Activated T-helper 2 cell treated with anti-CD3 and anti-CD28 coated beads, Interferon-gamma antibody, Interleukin-2, Interleukin-4, amounts not matched to agents 10 μg/mL and 5 μg/mL and 100 μg/mL, durations not matched to agents 14 hours and 24 hours and 36 hours (primary cell): Measurements from ENCODE around the gene SRP72. TPM values are rescaled to one million over a fixed set of nuclear protein-coding genes. Genes with fewer than 3 reads are reported as not detected.
"Not testable (repeated sequence)": the region's sequence is repeated elsewhere in the genome, so short reads cannot be mapped to it uniquely, and the experiment has no call there.

Experiments
- DNase-seq: peaks from one replicate; pipeline ENCODE4 v3.0.0; 2021; ENCODE audit warnings: low spot score
- H3K27ac Mint-ChIP-seq: one replicate; pipeline ENCODE4 v1.8.0; 2021; ENCODE audit warnings: mixed read lengths
- H3K27me3 Mint-ChIP-seq: one replicate; pipeline ENCODE4 v1.8.0; 2021; ENCODE audit warnings: low read depth, mixed read lengths
- H3K36me3 Mint-ChIP-seq: one replicate; pipeline ENCODE4 v1.8.0; 2021; ENCODE audit warnings: low read depth, mixed read lengths
- H3K4me1 Mint-ChIP-seq: one replicate; pipeline ENCODE4 v1.8.0; 2021; ENCODE audit warnings: low read depth, mixed read lengths
- H3K4me3 Mint-ChIP-seq: one replicate; pipeline ENCODE4 v1.8.0; 2021; ENCODE audit warnings: low read depth, mild to moderate bottlenecking, moderate library complexity, mixed read lengths
- H3K9me3 Mint-ChIP-seq: one replicate; pipeline ENCODE4 v1.8.0; 2021; ENCODE audit warnings: mixed read lengths
- intact Hi-C: fragments of 100-400 bp; cut with micrococcal nuclease; formaldehyde crosslinking; loops from one replicate; pipeline ENCODE4 v1.15.1; 2023
- total RNA-seq: library from RNA; stranded (reverse); gene quantifications from 2 replicates; pipeline ENCODE4 v1.2.3, GENCODE V29; 2022

SRP72 gene
- total RNA-seq, 1 donor from 2014 or later: 187 TPM

DNA sequence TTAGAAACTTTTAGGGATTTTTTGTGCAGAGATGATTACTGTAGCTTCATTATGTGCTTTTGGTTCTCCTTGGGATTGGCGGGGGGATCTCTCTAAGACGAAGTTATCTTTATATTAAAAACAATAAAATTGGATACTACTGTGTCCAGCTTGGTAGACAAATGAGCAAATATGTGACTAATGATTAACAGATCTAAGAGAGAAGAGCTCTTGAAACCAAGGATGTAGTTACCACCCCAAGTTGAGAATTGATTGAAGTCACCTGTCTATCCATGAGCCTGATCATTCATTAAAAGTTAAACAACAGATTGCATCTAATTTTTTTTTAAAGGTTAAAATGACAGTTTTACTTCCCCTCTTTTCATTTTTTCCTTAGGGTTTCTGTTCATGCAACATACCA is 22.7 kb upstream of the SRP72 start:
- DNase-seq: no peak
- Mint-ChIP-seq H3K9me3 (no peaks in the 10 kb centered on the region), H3K27ac (no peak overlapping the region), H3K27me3 (no peaks in the 10 kb centered on the region), H3K4me1 (peaks cover 52% of the 10 kb centered on the region), H3K36me3 (peaks cover 89% of the 10 kb centered on the region), H3K4me3 (no peak overlapping the region)
- intact Hi-C loops: no loop called here

- intact Hi-C loops: no loop called here
- no peak for DNase-seq
- no peak overlapping the region for H3K4me3 Mint-ChIP-seq
- no peak overlapping the region for H3K27ac Mint-ChIP-seq
- peaks cover 43% of the 10 kb centered on the region for H3K4me1 Mint-ChIP-seq
- peaks cover 88% of the 10 kb centered on the region for H3K36me3 Mint-ChIP-seq
- no peaks in the 10 kb centered on the region for H3K9me3 Mint-ChIP-seq
- H3K27me3 Mint-ChIP-seq: no peaks in the 10 kb centered on the region
Observed at GRCh38 chr4:56445699-56446098, 21.7 kb upstream of the SRP72 start.

DNA sequence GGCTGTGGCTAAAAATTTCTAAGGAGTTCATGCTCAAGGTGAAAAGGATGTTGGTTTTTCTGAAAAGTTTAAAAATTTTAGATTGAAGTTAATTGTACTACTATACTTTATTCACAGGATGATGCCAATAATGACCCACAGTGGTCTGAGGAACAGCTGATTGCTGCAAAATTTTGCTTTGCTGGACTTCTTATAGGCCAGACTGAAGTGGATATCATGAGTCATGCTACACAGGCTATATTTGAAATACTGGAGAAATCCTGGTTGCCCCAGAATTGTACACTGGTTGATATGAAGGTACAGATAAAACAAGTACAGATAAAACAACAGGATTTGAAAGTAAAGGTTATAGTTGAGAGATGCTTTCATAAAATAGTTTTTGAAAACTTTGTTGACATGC is 19.1 kb upstream of the SRP72 start:
- intact Hi-C loops: no loop called here
- H3K27me3 Mint-ChIP-seq: no peaks in the 10 kb centered on the region
- no peaks in the 10 kb centered on the region for H3K9me3 Mint-ChIP-seq
- H3K4me1 Mint-ChIP-seq: peaks cover 29% of the 10 kb centered on the region
- no peak overlapping the region for H3K4me3 Mint-ChIP-seq
- DNase-seq: no peak
- peak overlapping the region; percentile 51 for H3K27ac Mint-ChIP-seq
- peaks cover 88% of the 10 kb centered on the region for H3K36me3 Mint-ChIP-seq

DNA sequence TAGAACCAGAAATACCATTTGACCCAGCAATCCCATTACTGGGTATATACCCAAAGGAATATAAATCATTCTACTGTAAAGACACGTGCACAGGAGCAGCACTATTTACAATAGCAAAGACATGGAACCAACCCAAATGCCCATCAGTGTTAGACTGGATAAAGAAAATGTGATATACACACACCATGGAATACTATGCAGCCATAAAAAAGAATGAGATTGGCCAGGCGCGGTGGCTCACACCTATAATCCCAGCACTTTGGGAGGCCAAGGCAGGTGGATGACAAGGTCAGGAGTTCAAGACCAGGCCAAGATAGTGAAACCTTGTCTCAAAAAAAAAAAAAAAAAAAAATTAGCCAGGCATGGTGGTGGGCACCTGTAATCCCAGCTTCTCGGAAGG is 17.9 kb upstream of the SRP72 start:
- H3K27ac Mint-ChIP-seq, DNase-seq, H3K27me3 Mint-ChIP-seq, intact Hi-C loops, H3K9me3 Mint-ChIP-seq, H3K4me3 Mint-ChIP-seq: not testable (repeated sequence)
- H3K4me1 Mint-ChIP-seq: peaks cover 26% of the 10 kb centered on the region
- H3K36me3 Mint-ChIP-seq: peaks cover 89% of the 10 kb centered on the region

DNA sequence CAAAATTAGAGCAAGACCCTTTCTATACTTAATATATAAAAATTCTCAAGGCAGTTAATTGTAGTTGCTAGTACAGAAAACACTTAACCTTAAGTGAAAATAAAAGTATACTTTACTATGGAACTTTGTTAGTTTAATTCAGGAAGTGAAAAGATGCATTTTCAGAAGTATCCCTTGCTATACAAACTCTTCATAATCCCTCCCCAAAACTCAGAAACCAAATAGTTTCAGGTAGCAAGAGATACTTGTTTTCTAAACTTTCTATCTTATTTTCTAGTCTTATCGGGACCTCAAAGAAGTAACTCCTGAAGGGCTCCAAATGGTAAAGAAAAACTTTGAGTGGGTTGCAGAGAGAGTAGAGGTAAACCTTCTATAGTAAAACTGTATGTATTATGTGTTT is 17.1 kb upstream of the SRP72 start:
- H3K27me3 Mint-ChIP-seq: no peaks in the 10 kb centered on the region
- no peak for DNase-seq
- peaks cover 20% of the 10 kb centered on the region for H3K4me1 Mint-ChIP-seq
- no peaks in the 10 kb centered on the region for H3K9me3 Mint-ChIP-seq
- intact Hi-C loops: no loop called here
- H3K27ac Mint-ChIP-seq: no peak overlapping the region
- no peak overlapping the region for H3K4me3 Mint-ChIP-seq
- H3K36me3 Mint-ChIP-seq: peaks cover 89% of the 10 kb centered on the region

DNA sequence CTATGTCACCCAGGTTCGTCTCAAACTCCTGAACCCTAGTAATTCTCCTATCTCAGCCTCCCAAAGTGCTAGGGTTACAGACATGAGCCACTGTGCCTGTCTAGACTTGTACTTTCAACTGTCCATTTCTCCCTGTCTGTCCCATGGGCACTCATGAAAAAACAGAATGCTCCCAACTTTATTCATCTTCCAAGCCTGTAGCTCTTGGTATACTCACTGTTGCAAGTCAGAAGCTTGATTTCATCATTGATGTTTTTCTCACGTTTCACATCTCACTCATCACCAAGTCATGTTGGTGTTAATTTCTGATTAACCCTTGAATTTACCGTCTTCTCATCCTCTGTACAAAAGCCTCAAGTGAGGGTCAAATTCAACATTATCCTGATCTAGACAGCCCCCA is 7.3 kb upstream of the SRP72 start:
- intact Hi-C loops: loop anchor here (10.0 kb wide), 1 partner anchor 195 kb away; no protein-coding TSS in a partner anchor
- Mint-ChIP-seq H3K36me3 (peaks cover 85% of the 10 kb centered on the region), H3K4me3 (no peak overlapping the region), H3K27ac (no peak overlapping the region), H3K4me1 (peaks cover 15% of the 10 kb centered on the region), H3K9me3 (no peaks in the 10 kb centered on the region), H3K27me3 (no peaks in the 10 kb centered on the region)
- no peak for DNase-seq

GRCh38 chr4:56462157-56462556 is 5.3 kb upstream of the SRP72 start:
- peaks cover 72% of the 10 kb centered on the region for H3K36me3 Mint-ChIP-seq
- intact Hi-C loops: loop anchor here (10.0 kb wide), 1 partner anchor 193 kb away; no protein-coding TSS in a partner anchor

DNA sequence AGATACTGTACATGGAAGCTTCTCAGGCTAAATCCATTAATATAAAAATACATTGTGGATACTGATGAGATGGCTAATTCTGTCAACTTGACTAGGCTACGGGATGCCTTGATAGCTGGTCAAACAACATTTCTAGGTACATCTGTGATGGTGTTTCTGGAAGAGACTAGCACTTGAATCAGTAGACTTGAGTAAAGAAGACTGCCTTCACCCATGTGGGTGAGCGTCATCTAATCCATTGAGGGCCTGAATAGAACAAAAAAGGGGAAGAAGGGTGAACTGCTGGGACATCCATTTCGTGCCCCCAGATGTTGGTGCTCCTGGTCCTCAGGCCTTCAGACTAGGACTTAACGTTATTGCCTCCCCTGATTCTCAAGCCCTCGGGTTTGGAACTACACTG is 3.7 kb upstream of the SRP72 start:
- Mint-ChIP-seq H3K27ac (no peak overlapping the region), H3K27me3 (no peaks in the 10 kb centered on the region), H3K4me3 (no peak overlapping the region), H3K36me3 (peaks cover 70% of the 10 kb centered on the region), H3K9me3 (no peaks in the 10 kb centered on the region), H3K4me1 (peaks cover 32% of the 10 kb centered on the region)
- intact Hi-C loops: loop anchor here (10.0 kb wide), 1 partner anchor 191 kb away; no protein-coding TSS in a partner anchor
- DNase-seq: no peak

More at GRCh38 chr4:56462157-56462556, 5.3 kb upstream of the SRP72 start:
- peak overlapping the region; percentile 1 for H3K27ac Mint-ChIP-seq
- H3K9me3 Mint-ChIP-seq: no peaks in the 10 kb centered on the region
- H3K4me3 Mint-ChIP-seq: no peak overlapping the region
- DNase-seq: no peak
- no peaks in the 10 kb centered on the region for H3K27me3 Mint-ChIP-seq
- peaks cover 25% of the 10 kb centered on the region for H3K4me1 Mint-ChIP-seq

DNA sequence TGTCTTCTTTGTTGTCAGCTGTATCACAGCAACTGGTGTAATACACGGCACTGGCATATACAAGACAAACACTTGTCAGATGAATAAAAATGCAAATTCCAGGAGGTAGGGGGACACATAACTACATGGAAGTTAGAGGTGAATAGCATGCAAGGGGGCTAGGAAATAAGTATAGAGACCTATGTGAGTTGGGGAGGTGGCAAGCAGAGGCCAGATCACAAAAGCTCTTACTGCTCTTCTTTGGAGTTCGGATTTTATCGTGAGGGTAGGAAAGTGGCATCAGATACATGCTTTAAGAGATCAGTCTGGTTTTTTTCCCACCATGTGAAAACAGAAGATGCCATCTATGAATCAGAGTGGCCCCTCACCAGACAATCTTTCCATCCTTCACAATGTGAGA is 2.8 kb upstream of the SRP72 start:
- intact Hi-C loops: loop anchor here (10.0 kb wide), 1 partner anchor 190 kb away; no protein-coding TSS in a partner anchor
- peak overlapping the region; percentile 8 for H3K27ac Mint-ChIP-seq
- DNase-seq: no peak
- H3K4me3 Mint-ChIP-seq: no peak overlapping the region
- H3K9me3 Mint-ChIP-seq: no peaks in the 10 kb centered on the region
- peaks cover 40% of the 10 kb centered on the region for H3K4me1 Mint-ChIP-seq
- peaks cover 68% of the 10 kb centered on the region for H3K36me3 Mint-ChIP-seq
- H3K27me3 Mint-ChIP-seq: no peaks in the 10 kb centered on the region

GRCh38 chr4:56465599-56466295 is 1.7 kb upstream of the SRP72 start:
- H3K9me3 Mint-ChIP-seq: no peaks in the 10 kb centered on the region
- peak overlapping the region; percentile 100 for H3K27ac Mint-ChIP-seq
- no peaks in the 10 kb centered on the region for H3K27me3 Mint-ChIP-seq
- intact Hi-C loops: loop anchor here (2.0 to 10.0 kb wide), 3 partner anchors 189 to 511 kb away; partner anchors contain the start of genes NOA1 and SPINK2
- peaks cover 38% of the 10 kb centered on the region for H3K4me1 Mint-ChIP-seq
- peak overlapping the region; percentile 100 for H3K4me3 Mint-ChIP-seq
- no peak for DNase-seq
- H3K36me3 Mint-ChIP-seq: peaks cover 64% of the 10 kb centered on the region

- Mint-ChIP-seq H3K4me3 (peak overlapping the region; percentile 100), H3K27ac (peak overlapping the region; percentile 100), H3K36me3 (peaks cover 63% of the 10 kb centered on the region), H3K4me1 (peaks cover 38% of the 10 kb centered on the region)
- intact Hi-C loops: loop anchor here (2.0 to 10.0 kb wide), 3 partner anchors 188 to 510 kb away; partner anchors contain the start of genes NOA1 and SPINK2
- not testable (repeated sequence) for DNase-seq, H3K27me3 Mint-ChIP-seq, H3K9me3 Mint-ChIP-seq
Observed at GRCh38 chr4:56466296-56466761, 1.1 kb upstream of the SRP72 start.

GRCh38 chr4:56466910-56467283 is 520 bp upstream of the SRP72 start:
- intact Hi-C loops: loop anchor here (1.0 to 10.0 kb wide), 4 partner anchors 32 to 510 kb away; partner anchors contain the start of genes NOA1, PPAT and SPINK2

GRCh38 chr4:56468097-56468422 is 643 bp downstream of the SRP72 start:
- Mint-ChIP-seq H3K4me3 (peak overlapping the region; percentile 100), H3K4me1 (peaks cover 38% of the 10 kb centered on the region), H3K36me3 (peaks cover 61% of the 10 kb centered on the region), H3K9me3 (no peaks in the 10 kb centered on the region), H3K27ac (peak overlapping the region; percentile 82), H3K27me3 (no peaks in the 10 kb centered on the region)
- DNase-seq: no peak
- intact Hi-C loops: loop anchor here (1.0 to 10.0 kb wide), 3 partner anchors 81 to 354 kb away; partner anchors contain the start of genes AASDH and SPINK2

More at GRCh38 chr4:56466910-56467283, 520 bp upstream of the SRP72 start:
- peak overlapping the region; percentile 100 for H3K27ac Mint-ChIP-seq
- peaks cover 63% of the 10 kb centered on the region for H3K36me3 Mint-ChIP-seq
- no peaks in the 10 kb centered on the region for H3K9me3 Mint-ChIP-seq
- H3K4me3 Mint-ChIP-seq: peak overlapping the region; percentile 100
- no peak for DNase-seq
- no peaks in the 10 kb centered on the region for H3K27me3 Mint-ChIP-seq
- peaks cover 38% of the 10 kb centered on the region for H3K4me1 Mint-ChIP-seq
